NCI-H1694 treated with DMSO at 0.1 percent for 48 hours (cell line): ENCODE measurements around the gene OR10K2.
"Not testable (repeated sequence)": the region's sequence is repeated elsewhere in the genome, so short reads cannot be mapped to it uniquely, and the experiment has no call there.

Source experiments
- DNase-seq: peaks from one replicate; lab custom pipeline; 2025; lab: John Stamatoyannopoulos, UW

Gene OR10K2, protein sequence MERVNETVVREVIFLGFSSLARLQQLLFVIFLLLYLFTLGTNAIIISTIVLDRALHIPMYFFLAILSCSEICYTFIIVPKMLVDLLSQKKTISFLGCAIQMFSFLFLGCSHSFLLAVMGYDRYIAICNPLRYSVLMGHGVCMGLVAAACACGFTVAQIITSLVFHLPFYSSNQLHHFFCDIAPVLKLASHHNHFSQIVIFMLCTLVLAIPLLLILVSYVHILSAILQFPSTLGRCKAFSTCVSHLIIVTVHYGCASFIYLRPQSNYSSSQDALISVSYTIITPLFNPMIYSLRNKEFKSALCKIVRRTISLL

DNA sequence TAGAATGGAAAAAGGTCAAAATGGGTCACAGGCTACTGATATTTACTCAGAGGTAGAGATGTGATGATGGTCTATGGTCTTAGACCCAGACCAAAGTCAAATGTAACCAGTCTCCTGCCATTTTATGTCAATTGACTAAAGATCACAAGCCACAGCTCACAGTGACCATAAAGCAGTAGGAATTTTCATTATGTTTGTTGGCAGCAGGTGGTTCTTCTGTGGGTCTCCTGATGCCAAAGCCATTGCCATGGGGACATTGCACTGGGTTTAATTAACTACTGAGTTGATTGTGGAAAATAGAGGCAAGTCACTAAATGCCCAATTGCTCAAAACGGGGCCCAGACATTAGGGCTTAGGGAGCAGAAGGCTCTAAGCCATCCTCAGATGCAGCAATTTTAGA lies at the start of gene OR10K2:
OR10K2 (minus strand) TSS at position 101 of the 400 bp plus-strand sequence. CDS start 5,371 bp downstream, outside the sequence.
- DNase-seq, result no peak

DNA sequence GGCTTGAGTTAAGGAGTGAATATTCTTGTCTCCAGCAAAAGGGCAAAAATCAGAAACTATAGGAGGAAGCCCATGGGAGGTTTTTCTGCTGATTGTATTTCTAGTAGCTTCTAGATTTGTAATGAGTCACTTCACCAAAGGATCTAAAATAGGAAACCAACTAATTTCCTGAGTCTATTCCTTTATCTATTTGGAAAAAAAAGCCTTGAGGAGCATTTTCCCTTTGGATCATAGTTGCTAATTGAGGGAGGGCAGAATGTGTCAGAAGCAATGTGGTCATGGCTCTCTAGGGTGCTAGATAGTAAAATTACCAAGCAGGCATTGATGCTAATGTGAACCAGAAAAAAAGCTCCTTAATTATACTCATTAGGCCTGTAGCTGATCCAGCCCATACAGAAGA lies 45.9 kb upstream of the OR10K2 start, which contains the start of gene OR10R2:
OR10R2 (plus strand) TSS at position 301 of the 400 bp plus-strand sequence. CDS start 106 bp downstream, outside the sequence.
- no peak for DNase-seq

DNA sequence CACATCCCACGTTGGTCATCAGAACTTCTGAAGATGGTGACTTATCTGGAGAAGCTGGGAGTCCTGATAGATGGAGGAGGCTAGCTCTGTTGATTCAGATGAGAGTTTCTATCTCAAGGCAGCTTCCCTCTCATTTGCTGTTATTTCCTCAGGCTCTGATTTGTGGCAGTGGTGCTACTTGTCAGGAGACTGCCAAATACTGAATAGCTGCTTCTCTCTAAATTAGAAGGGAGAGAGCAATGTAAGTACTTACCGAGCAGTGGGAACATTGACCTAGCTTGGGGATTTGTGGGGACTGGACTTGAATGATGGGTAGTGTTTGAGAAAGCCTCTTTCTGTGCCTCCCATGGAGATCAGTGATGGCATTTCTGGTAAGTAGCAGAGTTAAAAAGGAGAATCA lies 35.5 kb upstream of the OR10K2 start, which contains the start of gene OR10K1:
OR10K1 (plus strand) TSS at position 301 of the 400 bp plus-strand sequence. CDS start 3,728 bp downstream, outside the sequence.
- no peak for DNase-seq

DNA sequence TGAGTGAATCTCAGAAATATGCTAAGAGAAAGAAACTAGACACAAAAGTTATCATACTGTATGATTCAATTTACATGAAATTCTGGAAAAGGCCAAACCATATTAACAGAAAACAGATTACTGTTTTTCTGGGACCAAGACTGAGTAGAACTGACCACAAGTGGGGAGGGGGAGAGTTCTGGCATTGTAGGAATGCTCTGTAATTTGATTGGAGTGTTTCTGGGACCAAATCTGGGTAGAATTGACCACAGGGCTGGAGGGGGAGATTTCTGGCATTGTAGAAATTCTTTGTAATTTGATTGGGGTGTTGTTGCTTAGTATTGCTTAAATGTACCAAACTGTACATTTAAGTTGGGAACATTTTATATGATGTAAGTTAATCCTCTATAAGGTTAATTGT lies 32.2 kb upstream of the OR10K2 start:
- no peak for DNase-seq

DNA sequence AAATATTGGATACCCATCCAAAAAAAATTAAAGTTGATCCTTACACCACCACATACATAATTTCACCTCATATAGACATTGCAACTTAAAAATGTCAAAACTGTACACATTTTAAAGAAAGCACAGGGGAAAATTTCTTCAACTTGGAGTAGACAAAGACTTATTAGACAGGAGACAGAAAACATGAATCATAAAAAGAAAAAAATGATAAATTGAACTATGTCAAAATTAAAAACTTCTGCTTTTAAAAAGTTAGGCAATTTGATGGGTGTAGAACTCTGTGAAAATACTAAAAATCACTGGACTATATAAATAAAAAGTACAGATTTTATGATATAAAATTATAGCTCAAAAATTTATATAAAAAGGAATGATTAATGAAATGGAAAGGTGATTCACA lies 31.2 kb upstream of the OR10K2 start:
- DNase-seq, result no peak

DNA sequence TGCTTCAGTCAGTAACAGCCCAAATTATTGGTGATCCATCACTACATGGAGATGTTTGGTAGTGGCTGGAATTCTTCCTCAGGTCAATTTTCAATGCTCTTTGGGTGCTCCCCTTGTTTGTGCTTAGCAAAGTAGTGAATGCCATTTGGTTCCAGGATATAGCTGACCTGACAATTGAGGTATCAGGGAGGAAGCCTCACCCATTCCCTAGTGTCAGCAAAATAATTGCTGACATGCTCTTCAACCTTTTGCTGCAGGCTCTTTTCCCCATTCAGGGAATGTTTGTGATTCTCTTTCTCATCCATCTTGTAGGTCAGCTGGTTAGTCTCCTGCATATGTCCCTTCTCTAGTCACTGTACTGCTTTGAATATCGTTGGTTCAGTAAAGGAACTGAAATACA lies 28.5 kb upstream of the OR10K2 start:
- DNase-seq, result no peak

DNA sequence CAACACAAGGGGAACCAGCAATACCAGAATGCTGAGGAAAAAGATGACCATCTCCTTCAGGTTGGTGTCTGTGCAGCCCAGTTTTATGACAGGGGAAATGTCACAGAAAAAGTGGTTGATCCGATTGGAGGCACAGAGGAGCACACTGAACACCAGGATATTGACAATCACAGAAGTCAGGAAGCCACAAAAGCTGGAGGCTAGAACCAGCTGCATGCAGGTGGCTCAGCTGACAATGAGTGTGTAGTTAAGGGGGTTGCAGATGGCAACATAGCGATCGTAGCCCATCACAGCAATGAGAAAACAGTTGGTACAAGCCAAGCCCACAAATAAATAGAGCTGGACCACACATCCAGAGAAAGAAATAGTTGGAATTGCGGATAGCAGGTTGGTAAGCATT lies 19.3 kb upstream of the OR10K2 start:
- DNase-seq, result no peak

DNA sequence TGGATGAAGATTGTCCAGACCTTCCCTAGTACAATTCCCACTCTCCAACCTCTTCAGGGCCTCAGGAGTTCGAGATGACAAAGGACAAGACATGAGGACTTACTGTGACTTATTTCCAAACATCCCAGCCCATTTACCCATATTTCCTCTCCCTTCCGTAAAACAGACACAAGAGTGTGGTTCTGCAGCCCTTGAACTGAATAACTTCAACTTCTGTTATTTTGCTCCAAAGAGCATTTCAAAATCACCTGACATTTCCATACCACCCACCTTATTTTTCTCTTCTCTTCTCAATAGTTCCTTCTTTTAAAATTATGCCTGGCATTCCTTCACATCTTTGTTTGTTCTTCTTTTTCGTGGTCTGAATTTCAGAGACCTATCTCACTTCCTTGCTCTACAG lies 8.7 kb upstream of the OR10K2 start:
- no peak for DNase-seq

DNA sequence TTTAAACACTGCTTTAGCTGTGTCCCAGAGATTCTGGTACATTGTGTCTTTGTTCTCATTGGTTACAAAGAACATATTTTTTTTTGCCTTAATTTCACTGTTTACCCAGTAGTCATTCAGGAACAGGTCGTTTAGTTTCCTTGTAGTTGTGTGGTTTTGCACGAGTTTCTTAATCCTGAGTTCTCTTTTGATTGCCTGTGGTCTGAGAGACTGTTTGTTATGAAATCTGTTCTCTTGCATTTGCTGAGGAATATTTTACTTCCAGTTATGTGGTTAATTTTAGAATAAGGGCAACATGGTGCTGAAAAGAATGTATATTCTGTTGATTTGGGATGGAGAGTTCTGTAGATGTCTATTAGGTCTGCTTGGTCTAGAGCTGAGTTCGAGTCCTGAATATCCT lies 4.1 kb upstream of the OR10K2 start:
- peak; percentile 5 for DNase-seq

DNA sequence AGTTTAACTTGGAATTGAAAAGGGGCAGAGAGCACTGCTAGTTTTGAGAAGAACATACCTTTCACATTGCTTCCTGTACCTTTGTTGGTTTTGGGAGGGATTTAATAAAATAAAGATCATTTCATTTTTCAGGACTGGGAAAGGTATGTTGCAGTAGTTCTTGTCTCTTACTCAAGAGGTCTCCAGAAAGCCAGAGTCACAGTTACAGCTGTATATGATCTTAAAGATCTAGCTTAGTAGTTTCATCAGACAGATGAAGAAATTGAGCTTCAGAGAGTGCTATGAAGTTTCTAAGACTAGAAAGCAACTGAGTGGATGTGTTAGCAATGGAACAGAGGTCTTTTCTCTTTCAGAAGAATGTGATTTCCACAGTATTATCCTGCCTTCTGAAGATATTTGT lies 1.0 kb downstream of the OR10K2 start:
- no peak for DNase-seq

DNA sequence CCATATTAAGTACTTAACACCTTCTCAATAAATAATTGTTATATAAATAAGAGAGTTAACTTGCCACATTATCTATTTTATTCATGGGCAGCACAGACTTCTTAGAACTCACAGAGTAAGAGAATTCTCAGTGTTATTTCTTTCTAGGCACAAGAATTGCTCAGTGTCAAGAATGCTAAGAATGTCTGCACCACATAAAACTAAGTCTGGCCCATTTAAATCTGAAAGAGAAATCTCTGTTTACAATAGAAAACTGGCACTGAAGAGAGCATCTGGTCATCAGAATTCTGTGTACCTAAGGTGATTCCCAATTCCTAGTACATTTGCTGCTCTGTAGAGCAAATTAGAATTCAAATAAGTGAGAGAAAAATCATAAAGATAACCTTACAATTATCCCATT lies 3.8 kb downstream of the OR10K2 start:
- no peak for DNase-seq

DNA sequence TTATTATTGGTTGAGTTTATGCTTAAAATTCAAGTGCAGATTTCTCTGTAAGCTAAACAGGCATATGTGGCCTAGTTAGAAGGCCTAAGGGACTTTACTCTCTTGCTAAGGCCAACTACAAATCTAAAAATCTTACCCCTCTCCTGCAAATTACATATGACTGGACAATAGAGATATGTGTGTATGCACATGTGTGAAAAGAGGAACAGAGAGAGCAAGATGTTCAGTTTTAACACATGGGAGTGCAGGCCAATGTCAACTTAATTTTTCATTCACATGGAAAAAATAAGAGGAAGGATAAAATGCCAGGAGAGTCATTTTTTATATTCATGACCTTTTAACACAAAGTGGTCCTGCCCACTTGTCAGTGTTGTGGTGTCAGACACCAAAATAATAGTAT lies 8.5 kb downstream of the OR10K2 start:
- no peak for DNase-seq

DNA sequence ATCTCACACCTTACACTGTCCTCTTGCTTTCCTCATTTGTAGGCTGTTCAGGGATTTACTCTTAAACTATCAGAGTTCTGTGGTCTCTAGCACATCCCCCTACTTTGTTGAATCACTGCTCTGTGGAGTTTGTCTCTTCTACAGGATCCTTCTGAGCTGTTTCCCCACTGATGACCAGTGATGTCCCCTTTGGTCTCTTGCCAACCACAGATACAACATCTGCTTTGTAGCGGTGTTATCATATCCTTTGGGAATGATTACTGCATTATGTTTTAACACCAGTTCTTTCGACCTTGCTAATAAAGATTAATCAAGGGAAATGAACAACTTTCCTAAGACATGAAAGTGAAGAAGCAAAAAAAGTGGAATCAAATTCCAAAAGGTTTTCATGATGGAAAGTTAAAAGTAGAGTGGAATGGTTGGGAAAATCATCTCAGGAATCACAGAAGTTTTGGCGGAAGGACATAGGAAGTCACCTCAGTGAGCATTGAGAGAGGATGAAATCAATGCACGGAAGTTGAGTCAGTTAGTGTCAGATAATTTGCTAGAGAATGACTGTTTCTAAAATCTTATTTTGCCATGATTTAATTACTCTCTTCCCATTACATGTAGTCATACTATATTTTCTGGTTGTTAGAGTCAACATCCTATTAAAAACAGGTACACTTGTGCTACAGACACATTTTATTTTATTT lies 11.2 kb downstream of the OR10K2 start:
- DNase-seq, result no peak

DNA sequence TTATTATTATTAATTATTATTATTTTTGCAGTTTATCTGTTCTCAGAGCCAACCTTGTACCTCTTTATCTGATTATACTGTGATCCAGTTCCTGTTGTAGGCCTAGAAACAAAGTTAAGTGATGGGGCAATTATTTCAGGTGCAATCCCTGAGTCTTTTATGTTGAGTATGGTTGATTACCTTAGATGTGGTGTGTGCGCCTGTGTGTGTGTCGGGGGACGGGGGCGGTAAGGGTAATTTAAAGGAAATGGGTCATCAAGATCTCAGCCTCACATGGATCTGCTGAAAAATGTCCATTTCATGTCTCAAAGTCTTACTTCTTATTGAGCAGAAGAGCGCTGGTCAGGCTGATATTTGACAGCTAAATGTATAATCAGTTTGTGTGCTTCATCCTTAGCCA lies 18.9 kb downstream of the OR10K2 start:
- no peak for DNase-seq

DNA sequence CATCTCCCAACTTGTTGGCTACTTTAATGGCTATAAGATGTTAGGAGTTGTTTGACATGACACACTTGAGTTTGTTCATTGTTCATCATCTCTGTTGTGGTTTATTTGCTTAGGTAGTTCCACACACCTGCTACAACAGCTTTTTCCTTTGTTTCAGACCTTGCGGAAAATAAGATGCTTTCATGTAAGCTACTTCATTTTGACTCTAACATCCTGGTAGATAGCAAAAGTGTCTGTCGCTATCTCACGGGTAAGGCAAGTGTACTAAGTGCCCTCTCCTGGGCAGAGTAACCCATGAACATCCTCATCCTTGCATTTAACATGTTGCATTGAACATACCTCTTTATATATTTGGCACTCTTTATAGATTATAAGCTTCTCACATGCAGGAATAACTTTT lies 25.2 kb downstream of the OR10K2 start:
- DNase-seq, result no peak

DNA sequence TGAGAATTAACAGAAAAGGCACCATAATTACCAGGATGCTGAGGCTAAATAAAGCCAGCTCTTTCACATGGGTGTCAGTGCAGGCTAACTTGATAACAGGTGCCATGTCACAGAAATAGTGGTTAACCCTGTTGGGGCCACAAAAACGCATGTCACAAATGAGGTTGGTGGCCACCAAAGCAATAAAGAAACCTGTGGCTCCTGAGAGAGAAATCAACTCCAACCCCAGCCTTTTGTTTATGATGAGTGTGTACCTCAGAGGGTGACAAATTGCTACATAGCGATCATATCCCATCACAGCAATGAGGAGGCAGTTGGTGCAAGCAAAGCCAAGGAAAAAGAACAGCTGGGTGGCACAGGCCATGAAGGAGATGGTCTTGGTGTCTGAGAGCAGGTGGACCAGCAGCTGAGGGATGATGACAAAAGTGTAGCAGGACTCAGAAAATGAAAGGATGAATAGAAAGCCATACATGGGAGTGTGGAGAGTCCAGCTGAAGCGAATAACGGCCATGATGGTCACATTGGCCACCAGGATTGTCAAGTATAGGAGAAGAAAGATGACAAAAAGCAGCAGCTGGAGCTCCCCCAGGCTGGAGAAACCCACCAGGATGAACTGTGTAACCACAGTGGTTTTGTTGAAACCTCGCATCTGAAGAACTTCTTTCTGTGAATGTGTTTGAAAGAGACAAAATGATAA lies 27.1 kb downstream of the OR10K2 start, which contains the start of gene OR10T2:
OR10T2 (minus strand) TSS at position 649 of the 697 bp plus-strand sequence; CDS start at position 649, 0 bp downstream.
- DNase-seq, result no peak

DNA sequence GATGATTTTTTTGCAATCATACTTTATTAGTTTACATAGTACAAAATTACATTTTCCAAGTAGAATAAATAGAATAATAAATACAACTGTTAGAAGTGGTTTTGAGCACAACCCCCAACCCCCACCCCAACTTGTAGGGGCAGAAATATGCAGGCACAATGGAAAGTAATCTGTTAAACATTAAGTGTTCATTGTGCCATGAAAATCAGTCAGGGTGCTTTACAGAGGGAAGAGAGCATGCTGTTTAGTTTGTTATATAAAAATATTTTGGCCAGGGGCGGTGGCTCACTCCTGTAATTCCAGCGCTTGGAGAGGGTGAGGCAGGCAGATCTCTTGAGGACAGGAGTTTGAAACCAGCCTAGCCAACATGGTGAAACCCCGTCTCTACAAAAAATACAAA lies 29.4 kb downstream of the OR10K2 start:
- DNase-seq, result no peak

DNA sequence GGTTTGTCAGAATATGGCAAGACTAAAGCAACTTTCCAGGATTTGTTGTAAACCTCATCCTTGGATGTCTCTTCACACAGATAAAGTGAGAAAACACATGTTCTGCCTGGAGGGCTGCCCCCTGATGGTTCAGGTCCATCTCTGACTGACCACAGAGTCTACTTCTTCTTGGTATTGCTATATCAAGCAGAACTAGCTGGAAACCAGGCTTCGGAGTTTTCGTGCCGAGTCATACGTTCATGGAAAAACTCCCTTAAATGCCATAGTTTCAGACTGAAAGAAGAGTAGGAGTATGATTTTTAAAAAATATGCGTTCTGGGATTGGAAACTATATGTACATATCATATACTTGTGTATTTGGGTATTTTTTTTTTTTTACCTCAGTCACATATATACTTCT lies 32.6 kb downstream of the OR10K2 start:
- no peak for DNase-seq

DNA sequence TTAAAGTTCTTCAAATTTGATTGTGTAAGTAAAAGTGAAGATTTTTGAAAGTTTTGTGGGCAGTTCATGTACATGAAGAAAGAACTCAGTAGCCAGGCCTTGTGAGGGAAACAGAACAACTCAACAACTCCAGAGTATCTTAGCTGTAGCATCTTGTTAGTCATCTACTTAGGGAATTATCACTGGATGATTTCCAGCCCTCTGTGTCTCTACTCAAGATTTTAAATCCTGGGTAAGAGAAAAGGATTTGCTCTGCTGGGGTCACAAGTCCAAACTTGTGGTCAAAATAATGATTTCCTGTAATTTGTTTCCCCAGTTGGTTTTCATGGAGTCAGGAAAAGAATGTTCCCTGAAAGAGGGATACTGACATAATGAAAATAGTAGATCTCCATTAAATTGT lies 34.9 kb downstream of the OR10K2 start:
- DNase-seq, result no peak

DNA sequence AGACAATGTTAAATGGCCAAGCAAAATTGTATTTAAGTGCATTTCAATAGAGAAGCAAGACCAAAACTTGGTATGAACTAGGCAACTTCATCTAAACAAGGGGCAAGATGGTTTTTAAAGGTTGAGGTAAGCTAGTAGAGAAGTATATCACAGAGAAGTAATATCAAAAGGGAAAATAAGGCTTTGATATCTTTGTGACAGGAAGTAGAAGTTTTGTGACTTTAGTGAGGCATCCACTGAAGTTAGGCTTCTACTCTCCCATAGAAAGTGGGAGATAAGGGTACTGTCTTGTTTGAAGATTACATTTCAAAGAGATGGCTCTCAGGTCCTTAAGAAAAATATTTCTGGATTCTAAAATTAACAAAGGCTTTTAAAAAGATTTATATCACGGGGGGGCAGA lies 35.7 kb downstream of the OR10K2 start:
- no peak for DNase-seq

DNA sequence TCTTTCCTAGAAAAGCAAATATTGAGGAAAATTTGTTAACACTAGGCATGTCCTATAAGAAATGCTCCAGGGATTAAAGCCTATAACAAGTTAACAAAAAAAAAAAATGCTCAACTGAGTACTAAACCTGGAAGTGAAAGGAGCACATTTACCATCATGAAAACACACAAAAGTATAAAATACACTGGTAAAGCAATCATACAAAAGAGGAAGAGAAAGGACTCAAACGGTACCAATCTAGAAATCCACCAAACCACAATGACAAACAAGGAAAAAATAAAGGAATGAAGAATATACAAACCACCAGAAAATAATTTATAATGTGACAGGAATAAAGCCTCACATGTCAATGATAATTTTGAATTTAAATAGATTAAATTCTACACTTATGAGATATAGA lies 51.2 kb downstream of the OR10K2 start:
- DNase-seq, result no peak

DNA sequence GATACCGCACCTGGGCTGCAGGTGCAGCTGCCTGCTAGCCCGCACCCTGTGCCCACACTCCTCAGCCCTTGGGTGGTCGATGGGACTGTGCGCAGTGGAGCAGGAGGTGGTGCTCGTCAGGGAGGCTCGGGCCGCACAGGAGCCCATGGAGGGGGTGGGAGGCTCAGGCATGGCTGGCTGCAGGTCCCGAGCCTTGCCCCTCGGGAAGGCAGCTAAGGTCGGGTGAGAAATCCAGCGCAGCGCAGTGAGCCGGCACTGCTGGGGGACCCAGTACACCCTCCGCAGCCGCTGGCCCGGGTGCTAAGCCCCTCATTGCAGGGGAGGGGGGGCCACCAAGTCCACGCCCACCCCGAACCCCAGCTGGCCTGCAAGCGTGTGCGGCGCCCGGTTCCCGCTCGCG lies 51.9 kb downstream of the OR10K2 start:
- not testable (repeated sequence) for DNase-seq
